ENCODE data around the gene RTN4.
A peak's percentile ranks its signal among the peaks of the same experiment; 100 is the strongest.
"Not testable (repeated sequence)": the region's sequence is repeated elsewhere in the genome, so short reads cannot be mapped to it uniquely, and the experiment has no call there.

Gene RTN4

GRCh38 chr2:55063226-55063625 lies 13.0 kb upstream of the RTN4 start:
- DNase-seq, result no peak

GRCh38 chr2:55062754-55063153 lies 12.5 kb upstream of the RTN4 start:
- DNase-seq, result no peak

GRCh38 chr2:55061523-55062344 lies 11.5 kb upstream of the RTN4 start:
- DNase-seq, result no peak

GRCh38 chr2:55059793-55060192 lies 9.5 kb upstream of the RTN4 start:
- DNase-seq, result no peak

GRCh38 chr2:55057474-55057873 lies 7.2 kb upstream of the RTN4 start:
- DNase-seq, result no peak

- peak; percentile 32 for DNase-seq
Observed at GRCh38 chr2:55056024-55056521, 5.8 kb upstream of the RTN4 start.

- no peak for DNase-seq
Observed at GRCh38 chr2:55054106-55054875, 4.0 kb upstream of the RTN4 start.

- not testable (repeated sequence) for DNase-seq
Observed at GRCh38 chr2:55053225-55053624, 3.0 kb upstream of the RTN4 start.

GRCh38 chr2:55052129-55053061 lies 2.1 kb upstream of the RTN4 start:
- DNase-seq, result no peak

- DNase-seq, result peak; percentile 100
Observed at GRCh38 chr2:55051026-55051866, 995 bp upstream of the RTN4 start.

- DNase-seq, result no peak
Observed at GRCh38 chr2:55049821-55050099, 491 bp downstream of the RTN4 start.

GRCh38 chr2:55049043-55049820 lies 1.0 kb downstream of the RTN4 start:
- DNase-seq, result peak; percentile 75

- DNase-seq, result peak; percentile 47
Observed at GRCh38 chr2:55048508-55049042, 1.7 kb downstream of the RTN4 start.

GRCh38 chr2:55047677-55048299 lies 2.5 kb downstream of the RTN4 start:
- DNase-seq, result peak; percentile 44

- DNase-seq, result no peak
Observed at GRCh38 chr2:55045780-55046179, 4.5 kb downstream of the RTN4 start.

- DNase-seq, result no peak
Observed at GRCh38 chr2:55043841-55044240, 6.4 kb downstream of the RTN4 start.

GRCh38 chr2:55038428-55038827 lies 11.8 kb downstream of the RTN4 start:
- DNase-seq, result peak; percentile 26

- DNase-seq, result no peak
Observed at GRCh38 chr2:55035716-55036115, 14.5 kb downstream of the RTN4 start.

GRCh38 chr2:55033921-55034320 lies 16.3 kb downstream of the RTN4 start:
- DNase-seq, result no peak

- no peak for DNase-seq
Observed at GRCh38 chr2:55033076-55033742, 17.0 kb downstream of the RTN4 start.

Measured in fibroblast of skin of right quadriceps (primary cell).